Measurements from ENCODE around the gene TRIM34.

- TF ChIP-seq CTCF (IDR thresholded peaks at IDR 0.05; ENCODE audit: poor library complexity, severe bottlenecking) = no peak
- TF ChIP-seq POLR2AphosphoS5 (IDR thresholded peaks at IDR 0.05) = no peak
- TF ChIP-seq EP300 (conservative IDR thresholded peaks at IDR 0.05; ENCODE audit: poor library complexity, severe bottlenecking) = no peak
Observed at GRCh38 chr11:5608808-5609207, 16.0 kb upstream of the TRIM34 start.

Measured in neural cell (in vitro differentiated cells).